NOMO-1 (cell line): Measurements from ENCODE around the gene SCFD2.

Experiments used
- DNase-seq, 2 experiments: peaks; one replicate each; lab custom pipeline; 2025; ENCODE audit not compliant: unreplicated experiment in 2 of 2; lab: John Stamatoyannopoulos, UW

SCFD2 gene

DNA sequence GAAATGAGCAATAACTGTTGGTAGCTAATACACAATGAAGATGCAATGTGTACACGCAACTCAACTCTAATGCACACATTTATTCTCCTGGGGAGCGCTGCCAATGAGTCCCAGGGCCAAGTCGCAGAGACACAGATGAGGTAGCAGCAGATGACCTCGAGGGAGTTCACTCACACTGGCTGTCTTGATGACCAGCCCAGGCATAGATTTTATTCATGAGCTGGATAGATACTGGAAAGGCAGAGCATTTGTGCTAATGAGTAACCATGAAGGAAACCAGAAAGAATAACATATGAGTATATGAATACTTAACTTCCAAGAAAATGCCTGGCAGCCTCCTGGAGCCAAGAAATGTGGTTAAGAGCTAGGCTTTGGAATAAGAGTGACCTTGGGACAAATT is 461.4 kb downstream of the SCFD2 start:
- DNase-seq = no peak

DNA sequence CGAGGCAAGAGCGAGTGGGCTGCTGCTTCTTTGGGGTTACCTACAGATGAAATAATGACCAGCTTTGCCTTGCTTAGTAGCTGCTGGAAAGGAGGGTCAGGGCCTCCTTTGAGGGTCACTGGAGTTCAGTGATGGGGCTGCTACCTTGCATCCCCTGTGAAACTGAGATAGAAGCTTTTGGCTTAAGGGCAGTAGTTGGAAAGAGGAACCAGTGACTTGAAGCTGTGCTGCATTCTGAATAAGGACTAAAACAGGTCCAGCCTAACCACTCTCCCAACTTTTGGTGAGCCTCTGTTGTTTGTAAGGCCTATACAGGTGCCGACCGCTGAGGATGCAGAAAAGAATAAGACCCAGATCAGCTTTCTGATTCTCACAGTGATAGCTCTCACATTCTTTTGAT is 462.6 kb downstream of the SCFD2 start:
- DNase-seq = no peak

DNA sequence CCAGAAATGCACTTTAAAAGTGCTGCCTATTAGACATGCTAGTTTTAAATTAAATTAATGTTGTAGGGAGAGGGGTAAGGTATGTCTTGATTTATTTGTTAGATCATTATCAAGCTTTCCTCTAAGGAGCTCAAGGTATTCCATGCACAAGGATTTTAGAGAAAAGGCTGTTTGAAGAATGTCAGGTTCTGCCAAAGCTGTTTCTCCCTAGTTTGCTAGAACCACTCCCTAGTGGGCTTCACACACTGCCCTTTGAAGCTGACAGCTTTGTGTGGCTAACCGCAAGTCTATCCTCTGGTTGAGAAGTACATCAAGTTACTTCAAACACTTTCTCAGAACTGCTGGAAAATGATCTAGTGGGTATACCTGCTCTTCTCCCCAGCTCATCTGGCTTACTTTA is 471.4 kb downstream of the SCFD2 start:
- no peak for DNase-seq

DNA sequence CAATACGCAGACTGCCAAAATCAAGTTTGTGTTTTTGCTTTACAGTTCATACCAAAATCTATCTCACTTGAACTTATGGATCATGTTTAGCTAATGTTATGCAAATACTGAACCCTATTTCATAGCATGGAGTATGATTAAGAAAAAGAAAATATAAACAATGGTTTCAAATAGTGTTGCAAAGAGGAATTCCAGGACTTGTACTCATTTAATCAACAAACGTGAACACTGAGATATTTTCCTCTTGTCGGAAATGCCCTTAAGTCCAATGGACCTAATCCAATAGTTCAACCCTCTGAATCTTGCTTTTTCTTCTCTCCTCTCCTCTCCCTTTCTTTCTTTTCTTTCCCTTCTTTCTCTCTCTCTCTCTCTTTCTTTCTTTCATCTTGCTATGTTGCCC is 473.0 kb downstream of the SCFD2 start:
- DNase-seq = no peak

- DNase-seq = no peak
Measured at GRCh38 chr4:52891743-52892142, 474.1 kb downstream of the SCFD2 start.

DNA sequence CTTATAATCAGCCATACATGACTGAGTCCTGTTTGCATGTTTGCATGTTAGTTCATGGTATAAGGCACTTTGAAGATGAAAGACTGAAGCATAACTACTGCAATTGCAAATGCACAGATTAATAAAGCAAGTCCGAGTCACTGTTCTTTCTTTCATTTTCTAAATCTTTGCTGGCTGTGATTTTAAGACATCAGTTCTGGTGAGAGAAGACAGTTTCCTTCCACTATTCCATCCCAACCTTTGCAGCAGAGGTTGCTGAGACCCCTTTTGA is 475.4 kb downstream of the SCFD2 start:
- no peak for DNase-seq

DNA sequence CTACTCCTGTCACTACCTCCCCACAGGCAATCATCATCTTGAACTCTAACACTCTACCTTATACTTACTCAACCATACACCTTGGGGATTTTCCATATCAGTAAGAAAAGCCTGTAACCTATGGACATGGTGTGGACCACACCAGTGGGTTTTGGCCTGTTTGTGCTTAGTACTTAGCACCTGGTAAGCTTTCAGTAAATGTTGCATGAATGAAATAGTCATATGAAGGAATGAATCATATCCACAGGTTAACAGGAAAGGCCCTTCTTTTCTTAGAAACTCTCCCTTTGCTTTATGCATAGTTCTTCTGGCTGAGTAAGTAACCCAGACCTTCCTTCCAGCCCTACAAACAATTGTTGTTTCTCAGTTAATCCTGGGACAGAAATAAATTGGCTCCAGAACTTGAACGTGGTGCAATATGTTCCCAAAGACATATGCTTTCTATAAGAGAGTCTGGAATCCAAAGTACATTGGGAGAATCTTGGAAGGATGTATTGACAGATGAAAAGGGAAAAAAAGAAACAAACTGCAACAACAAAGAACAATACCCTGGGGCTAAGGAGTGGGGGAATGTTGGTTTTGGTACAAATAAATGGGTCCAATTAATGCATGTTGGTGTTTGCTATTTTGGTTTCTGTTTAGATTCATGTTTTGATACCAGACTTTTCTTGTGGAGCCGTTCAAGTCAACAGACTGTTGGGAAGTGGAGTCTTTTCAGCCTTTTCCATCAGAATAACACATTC is 475.9 kb downstream of the SCFD2 start:
- no peak for DNase-seq

GRCh38 chr4:52889354-52889753 is 476.5 kb downstream of the SCFD2 start:
- DNase-seq = no peak

- no peak for DNase-seq
Measured at GRCh38 chr4:52884994-52885393, 480.9 kb downstream of the SCFD2 start.

- DNase-seq = no peak
Measured at GRCh38 chr4:52883707-52884669, 481.9 kb downstream of the SCFD2 start.

DNA sequence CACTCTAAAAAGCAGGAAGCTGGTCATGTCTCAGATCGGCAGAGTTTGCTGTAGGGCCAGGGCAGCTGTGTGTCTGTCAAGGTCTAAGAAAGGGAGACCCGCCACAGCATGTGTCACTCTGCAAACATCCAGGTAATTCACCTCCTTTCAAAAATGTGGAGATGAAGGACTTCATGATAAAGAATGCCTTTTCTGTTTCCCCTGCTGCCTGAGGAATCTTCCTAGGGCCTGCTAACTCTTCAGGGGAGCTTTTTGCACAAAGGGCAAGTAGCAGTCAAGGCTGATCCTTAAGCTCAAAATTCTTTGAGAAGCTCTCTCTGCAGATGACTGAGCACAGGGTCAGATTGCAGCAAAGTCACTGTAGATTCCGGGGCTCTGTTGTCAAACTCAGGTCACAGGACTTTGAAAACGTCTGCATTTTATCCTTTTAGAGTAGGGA is 482.7 kb downstream of the SCFD2 start:
- DNase-seq = no peak

DNA sequence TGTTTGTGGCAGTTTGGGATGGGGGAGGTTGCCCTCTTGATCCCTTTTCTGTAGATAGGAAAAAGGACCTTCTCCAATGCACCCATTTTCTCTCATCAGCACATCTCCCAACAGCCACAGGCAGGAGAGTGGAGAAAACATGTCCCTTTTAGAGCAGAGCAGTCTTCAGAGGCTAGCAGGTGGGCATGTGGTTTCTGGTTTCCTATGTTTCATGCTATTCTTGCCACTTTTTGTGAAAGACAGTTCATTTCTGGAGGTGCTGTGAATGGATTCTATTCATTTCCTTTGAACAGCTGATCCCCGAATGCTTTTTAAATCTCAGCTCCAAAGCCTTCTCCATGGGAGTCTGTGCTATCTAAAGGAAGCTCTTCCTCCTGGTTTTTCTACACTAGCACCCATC is 484.9 kb downstream of the SCFD2 start:
- no peak for DNase-seq

- DNase-seq = no peak
Measured at GRCh38 chr4:52879471-52879870, 486.4 kb downstream of the SCFD2 start.

GRCh38 chr4:52877694-52878093 is 488.2 kb downstream of the SCFD2 start:
- DNase-seq = no peak

- DNase-seq = no peak
Measured at GRCh38 chr4:52877036-52877435, 488.8 kb downstream of the SCFD2 start.

GRCh38 chr4:52876069-52876468 is 489.8 kb downstream of the SCFD2 start:
- DNase-seq = no peak

GRCh38 chr4:52874948-52875347 is 490.9 kb downstream of the SCFD2 start:
- DNase-seq = no peak

DNA sequence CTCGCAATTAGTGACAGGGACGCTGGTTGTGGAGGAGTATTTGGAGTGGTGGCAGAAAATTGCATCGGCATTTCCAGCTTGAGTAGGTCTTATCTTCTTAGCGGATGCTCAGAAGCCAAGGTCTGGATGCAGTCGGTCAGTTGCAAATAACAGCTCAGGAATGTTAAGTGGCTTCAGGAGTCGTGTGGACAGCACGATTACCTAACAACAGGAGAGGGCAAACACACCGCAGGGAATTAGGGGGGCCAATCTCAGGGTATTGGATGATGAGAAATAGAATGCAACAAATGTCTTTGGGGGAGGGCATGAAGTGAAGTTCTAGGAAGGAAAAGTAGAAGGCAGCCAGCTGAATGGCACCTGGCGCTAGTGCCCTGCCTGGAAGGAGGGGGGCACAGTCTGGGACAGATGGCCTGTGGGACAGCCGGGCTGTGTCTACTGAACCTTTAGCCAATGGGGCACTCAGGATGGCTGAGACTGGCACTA is 492.0 kb downstream of the SCFD2 start:
- no peak for DNase-seq

- no peak for DNase-seq
Measured at GRCh38 chr4:52873191-52873590, 492.7 kb downstream of the SCFD2 start.

GRCh38 chr4:52870225-52870624 is 495.6 kb downstream of the SCFD2 start:
- DNase-seq = no peak

DNA sequence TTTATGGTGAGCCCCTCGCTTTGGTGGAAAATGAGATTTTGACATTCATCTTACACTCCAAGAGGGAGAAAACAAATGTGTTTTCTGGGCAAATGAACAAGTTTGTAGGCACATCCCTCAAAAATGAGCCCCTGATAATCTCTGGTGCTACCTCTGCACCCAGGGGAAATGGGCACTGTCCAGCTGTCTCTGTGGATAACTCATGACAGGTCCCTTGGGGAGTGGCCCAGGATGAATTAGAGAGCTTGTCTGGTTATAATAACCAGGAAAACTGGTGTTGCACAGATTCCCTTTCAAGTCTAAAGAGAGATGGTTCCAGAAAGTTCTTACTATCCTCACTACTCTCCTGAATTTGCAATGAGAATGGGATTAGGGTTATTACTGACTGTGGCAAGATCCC is 496.2 kb downstream of the SCFD2 start:
- DNase-seq = no peak

GRCh38 chr4:52869196-52869595 is 496.7 kb downstream of the SCFD2 start:
- DNase-seq = no peak
